ENCODE measurements around the gene GJB2. TPM values are rescaled to one million over a fixed set of nuclear protein-coding genes. Genes with fewer than 3 reads are reported as not detected.

GJB2 gene
- total RNA-seq, 1 experiment from 2014 or later = 0.13 TPM

- H3K9me3 ChIP-seq = peaks cover 7% of the 10 kb centered on the region; the same call in 1 of the 2 replicates
- no peak overlapping the region for H3K4me3 ChIP-seq
- no peak for DNase-seq
- H3K27me3 ChIP-seq = peaks cover 41% of the 10 kb centered on the region
- no peaks in the 10 kb centered on the region for H3K36me3 ChIP-seq
These were observed 4.7 kb upstream of the GJB2 start for GRCh38 chr13:20197361-20197834.

GRCh38 chr13:20195801-20196200, 3.1 kb upstream of the GJB2 start:
- H3K36me3 ChIP-seq = no peaks in the 10 kb centered on the region
- no peak for DNase-seq
- peaks cover 41% of the 10 kb centered on the region for H3K27me3 ChIP-seq
- H3K4me3 ChIP-seq = no peak overlapping the region
- no peaks in the 10 kb centered on the region for H3K9me3 ChIP-seq

- Histone ChIP-seq H3K36me3 (no peaks in the 10 kb centered on the region), H3K27me3 (peaks cover 41% of the 10 kb centered on the region), H3K4me3 (no peak overlapping the region), H3K9me3 (no peaks in the 10 kb centered on the region)
- no peak for DNase-seq
These were observed 1.3 kb upstream of the GJB2 start for GRCh38 chr13:20193907-20194631.

GRCh38 chr13:20193162-20193906, 596 bp upstream of the GJB2 start:
- H3K36me3 ChIP-seq = no peaks in the 10 kb centered on the region
- H3K4me3 ChIP-seq = peak overlapping the region; percentile 40
- H3K9me3 ChIP-seq = no peaks in the 10 kb centered on the region
- peaks cover 41% of the 10 kb centered on the region for H3K27me3 ChIP-seq
- DNase-seq = no peak

- H3K36me3 ChIP-seq = no peaks in the 10 kb centered on the region
- DNase-seq = no peak
- peak overlapping the region; percentile 40 for H3K4me3 ChIP-seq
- H3K9me3 ChIP-seq = no peaks in the 10 kb centered on the region
- peaks cover 41% of the 10 kb centered on the region for H3K27me3 ChIP-seq
These were observed 441 bp downstream of the GJB2 start for GRCh38 chr13:20192158-20192835.

GRCh38 chr13:20191311-20192157, 1.2 kb downstream of the GJB2 start:
- Histone ChIP-seq H3K27me3 (peaks cover 36% of the 10 kb centered on the region), H3K9me3 (no peaks in the 10 kb centered on the region), H3K4me3 (no peak overlapping the region; the same call in 1 of the 2 replicates), H3K36me3 (no peaks in the 10 kb centered on the region)
- DNase-seq = no peak

GRCh38 chr13:20190481-20191310, 2.0 kb downstream of the GJB2 start:
- Histone ChIP-seq H3K4me3 (no peak overlapping the region), H3K36me3 (no peaks in the 10 kb centered on the region), H3K9me3 (no peaks in the 10 kb centered on the region), H3K27me3 (peaks cover 27% of the 10 kb centered on the region)
- peak; percentile 81 for DNase-seq

GRCh38 chr13:20190076-20190475, 2.7 kb downstream of the GJB2 start:
- Histone ChIP-seq H3K27me3 (peaks cover 21% of the 10 kb centered on the region), H3K9me3 (no peaks in the 10 kb centered on the region), H3K36me3 (no peaks in the 10 kb centered on the region), H3K4me3 (no peak overlapping the region)
- no peak for DNase-seq

GRCh38 chr13:20188667-20189553, 3.8 kb downstream of the GJB2 start:
- Histone ChIP-seq H3K27me3 (peaks cover 10% of the 10 kb centered on the region), H3K4me3 (no peak overlapping the region), H3K36me3 (no peaks in the 10 kb centered on the region), H3K9me3 (no peaks in the 10 kb centered on the region)
- DNase-seq = no peak

- Histone ChIP-seq H3K27me3 (no peaks in the 10 kb centered on the region), H3K4me3 (no peak overlapping the region), H3K9me3 (no peaks in the 10 kb centered on the region), H3K36me3 (no peaks in the 10 kb centered on the region)
- DNase-seq = no peak
These were observed 6.0 kb downstream of the GJB2 start for GRCh38 chr13:20186771-20187170.

- Histone ChIP-seq H3K9me3 (no peaks in the 10 kb centered on the region), H3K36me3 (no peaks in the 10 kb centered on the region), H3K4me3 (no peak overlapping the region), H3K27me3 (no peaks in the 10 kb centered on the region)
- no peak for DNase-seq
These were observed 7.2 kb downstream of the GJB2 start for GRCh38 chr13:20185366-20186056.

- Histone ChIP-seq H3K4me3 (no peak overlapping the region), H3K36me3 (no peaks in the 10 kb centered on the region), H3K27me3 (no peaks in the 10 kb centered on the region), H3K9me3 (no peaks in the 10 kb centered on the region)
- DNase-seq = peak; percentile 44
These were observed 10.4 kb downstream of the GJB2 start for GRCh38 chr13:20182231-20182846.

GRCh38 chr13:20181188-20181587, 11.6 kb downstream of the GJB2 start:
- Histone ChIP-seq H3K36me3 (no peaks in the 10 kb centered on the region), H3K27me3 (no peaks in the 10 kb centered on the region), H3K4me3 (no peak overlapping the region), H3K9me3 (no peaks in the 10 kb centered on the region)
- no peak for DNase-seq

GRCh38 chr13:20178156-20178555, 14.6 kb downstream of the GJB2 start:
- H3K4me3 ChIP-seq = no peak overlapping the region
- H3K9me3 ChIP-seq = no peaks in the 10 kb centered on the region
- no peak for DNase-seq
- no peaks in the 10 kb centered on the region for H3K27me3 ChIP-seq
- no peaks in the 10 kb centered on the region for H3K36me3 ChIP-seq

Data from MG63 (cell line).